ENCODE data around the gene SYT17.

Gene SYT17

DNA sequence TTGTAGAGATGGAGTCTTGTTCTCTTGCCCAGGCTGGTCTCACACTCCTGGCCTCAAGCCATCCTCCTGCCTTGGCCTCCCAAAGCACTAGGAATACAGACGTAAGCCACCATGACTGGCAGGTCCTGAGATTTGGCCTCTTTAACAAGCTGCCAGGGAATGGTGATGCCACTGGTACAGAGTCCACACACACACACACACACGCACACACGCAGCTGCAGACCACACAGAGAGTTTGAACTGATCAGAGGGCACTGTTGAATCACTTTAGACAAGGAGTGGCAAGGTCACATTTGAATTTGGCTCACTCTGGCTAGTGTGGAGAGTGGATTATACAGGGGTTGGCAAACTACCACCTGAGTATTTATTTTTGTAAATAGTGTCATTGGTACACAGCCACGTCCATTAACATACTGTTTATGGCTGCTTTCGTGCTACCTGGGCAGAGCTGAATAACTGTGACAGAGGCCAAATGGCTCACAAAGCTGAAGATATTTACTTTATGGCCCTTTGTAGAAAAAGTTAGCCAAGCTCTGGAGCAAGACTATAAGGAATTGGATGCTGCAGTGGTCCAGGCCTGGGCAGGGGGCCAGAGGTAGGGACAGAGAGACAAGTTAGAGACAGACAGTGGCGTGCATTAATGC lies 44.4 kb upstream of the SYT17 start:
- no peak overlapping the region for H2BK12ac ChIP-seq (ENCODE audit: low read length)
- H3K4me1 ChIP-seq (ENCODE audit: control insufficient read depth in 2 of 2, insufficient read depth in 1 of 2, low read depth in 1 of 2, low read length in 2 of 2), result no peaks in the 10 kb centered on the region
- no peak overlapping the region for H2BK5ac ChIP-seq (ENCODE audit: low read length)
- no peaks in the 10 kb centered on the region for H3K36me3 ChIP-seq (replicated peaks in 1 of 2; ENCODE audit: control insufficient read depth in 2 of 2, insufficient read depth in 2 of 2, low read length in 2 of 2)
- H3K4me3 ChIP-seq (ENCODE audit: low read length in 2 of 2), result peak overlapping the region in 1 of 2 donors; percentile 66
- no peak overlapping the region for H2BK15ac ChIP-seq (ENCODE audit: low read length)
- H3K14ac ChIP-seq (ENCODE audit: low read length), result no peak overlapping the region
- DNase-seq (ENCODE audit: low spot score), result no peak
- no peak overlapping the region for H2BK120ac ChIP-seq (ENCODE audit: low read depth, low read length)
- H3K23ac ChIP-seq (ENCODE audit: low read depth, low read length, poor library complexity), result no peak overlapping the region
- H4K8ac ChIP-seq (ENCODE audit: low read depth, low read length), result no peak overlapping the region
- H2AK5ac ChIP-seq (ENCODE audit: low read depth, low read length), result peak overlapping the region; percentile 22
- H3K9me3 ChIP-seq (replicated peaks in 1 of 2; ENCODE audit: control insufficient read depth in 2 of 2, insufficient read depth in 1 of 2, low read depth in 1 of 2, low read length in 2 of 2), result peaks cover 0 to 4% of the 10 kb centered on the region in 2 donors
- H3K9ac ChIP-seq (ENCODE audit: low read depth, low read length, poor library complexity), result no peak overlapping the region
- H3K27ac ChIP-seq (replicated peaks; ENCODE audit: low read length), result no peak overlapping the region
- no peak overlapping the region for H3K4ac ChIP-seq (ENCODE audit: low read length)
- no CpG with 5 or more reads among the region's 6 CpGs for WGBS, 2 donors (ENCODE audit: extremely low coverage in 2 of 2, insufficient read length in 2 of 2, insufficient replicate concordance in 1 of 2)
- no peak overlapping the region for H3K4me2 ChIP-seq (ENCODE audit: insufficient read depth, low read length, poor library complexity, severe bottlenecking)
- H3K27me3 ChIP-seq (ENCODE audit: control insufficient read depth in 3 of 3, insufficient read depth in 3 of 3, low read depth in 1 of 3, low read length in 3 of 3), result no peaks in the 10 kb centered on the region
- H3K79me1 ChIP-seq (ENCODE audit: low read depth, low read length), result no peaks in the 10 kb centered on the region
- H2AFZ ChIP-seq (ENCODE audit: low read length), result no peak overlapping the region
- peak overlapping the region; percentile 8 for H3K18ac ChIP-seq (ENCODE audit: low read length)
- H4K91ac ChIP-seq (ENCODE audit: low read depth, low read length, poor library complexity), result no peak overlapping the region

DNA sequence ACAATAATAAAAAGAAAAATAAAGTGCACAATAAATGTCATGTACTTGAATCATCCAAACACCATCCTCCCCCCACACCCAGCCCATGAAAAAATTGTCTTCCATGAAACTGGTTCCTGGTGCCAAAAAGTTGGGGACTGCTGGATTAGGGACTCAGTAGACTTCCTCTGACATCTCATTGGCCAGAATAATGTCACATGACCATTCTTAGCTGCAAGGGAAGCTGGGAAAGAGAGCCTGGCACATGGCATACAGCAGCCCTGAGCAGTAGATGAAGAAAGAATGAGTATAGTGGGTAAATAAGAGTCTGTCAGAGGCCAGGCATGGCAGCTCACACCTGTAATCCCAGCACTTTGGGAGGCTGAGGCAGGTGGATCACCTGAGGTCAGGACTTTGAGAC lies 41.7 kb upstream of the SYT17 start:
- Histone ChIP-seq H4K8ac (ENCODE audit: low read depth, low read length) (no peak overlapping the region), H3K18ac (ENCODE audit: low read length) (no peak overlapping the region), H3K27ac (replicated peaks; ENCODE audit: low read length) (no peak overlapping the region), H3K9ac (ENCODE audit: low read depth, low read length, poor library complexity) (no peak overlapping the region), H3K14ac (ENCODE audit: low read length) (no peak overlapping the region), H2BK15ac (ENCODE audit: low read length) (no peak overlapping the region), H3K9me3 (replicated peaks in 1 of 2; ENCODE audit: control insufficient read depth in 2 of 2, insufficient read depth in 1 of 2, low read depth in 1 of 2, low read length in 2 of 2) (peaks cover 0 to 4% of the 10 kb centered on the region in 2 donors), H2AK5ac (ENCODE audit: low read depth, low read length) (no peak overlapping the region), H2AFZ (ENCODE audit: low read length) (no peak overlapping the region), H3K36me3 (replicated peaks in 1 of 2; ENCODE audit: control insufficient read depth in 2 of 2, insufficient read depth in 2 of 2, low read length in 2 of 2) (no peaks in the 10 kb centered on the region), H4K91ac (ENCODE audit: low read depth, low read length, poor library complexity) (no peak overlapping the region), H2BK120ac (ENCODE audit: low read depth, low read length) (no peak overlapping the region), H2BK12ac (ENCODE audit: low read length) (no peak overlapping the region), H3K4me2 (ENCODE audit: insufficient read depth, low read length, poor library complexity, severe bottlenecking) (no peak overlapping the region), H3K4me1 (ENCODE audit: control insufficient read depth in 2 of 2, insufficient read depth in 1 of 2, low read depth in 1 of 2, low read length in 2 of 2) (peaks cover 0 to 9% of the 10 kb centered on the region in 2 donors), H3K79me1 (ENCODE audit: low read depth, low read length) (no peaks in the 10 kb centered on the region), H3K4me3 (ENCODE audit: low read length in 2 of 2) (no peak overlapping the region), H3K23ac (ENCODE audit: low read depth, low read length, poor library complexity) (no peak overlapping the region), H2BK5ac (ENCODE audit: low read length) (no peak overlapping the region), H3K4ac (ENCODE audit: low read length) (no peak overlapping the region), H3K27me3 (ENCODE audit: control insufficient read depth in 3 of 3, insufficient read depth in 3 of 3, low read depth in 1 of 3, low read length in 3 of 3) (no peaks in the 10 kb centered on the region)
- DNase-seq (ENCODE audit: low spot score), result no peak

DNA sequence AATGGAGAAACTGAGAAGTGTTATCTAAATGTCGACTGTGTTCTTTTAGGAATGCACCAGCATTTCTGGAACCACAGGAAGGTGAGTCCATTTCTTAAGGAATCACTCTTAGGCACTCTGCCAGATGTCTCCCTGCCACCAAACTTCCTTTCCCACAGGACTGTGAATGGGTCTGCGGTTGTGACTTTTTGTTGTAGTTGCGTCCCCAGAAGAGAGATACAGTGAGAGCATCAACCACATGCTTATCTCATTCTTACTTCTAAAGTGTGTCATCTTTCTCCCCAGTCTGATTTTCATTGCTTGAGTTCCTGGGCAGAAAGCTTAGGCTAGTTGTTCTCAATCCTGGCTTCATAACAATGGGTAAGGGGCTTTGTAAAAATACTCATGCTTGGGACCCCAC lies 40.8 kb upstream of the SYT17 start:
- Histone ChIP-seq H3K18ac (ENCODE audit: low read length) (no peak overlapping the region), H3K4ac (ENCODE audit: low read length) (no peak overlapping the region), H4K91ac (ENCODE audit: low read depth, low read length, poor library complexity) (no peak overlapping the region), H3K36me3 (replicated peaks in 1 of 2; ENCODE audit: control insufficient read depth in 2 of 2, insufficient read depth in 2 of 2, low read length in 2 of 2) (no peaks in the 10 kb centered on the region), H3K27me3 (ENCODE audit: control insufficient read depth in 3 of 3, insufficient read depth in 3 of 3, low read depth in 1 of 3, low read length in 3 of 3) (no peaks in the 10 kb centered on the region), H3K27ac (replicated peaks; ENCODE audit: low read length) (no peak overlapping the region), H2BK120ac (ENCODE audit: low read depth, low read length) (no peak overlapping the region), H2BK5ac (ENCODE audit: low read length) (no peak overlapping the region), H2AFZ (ENCODE audit: low read length) (no peak overlapping the region), H4K8ac (ENCODE audit: low read depth, low read length) (no peak overlapping the region), H3K4me1 (ENCODE audit: control insufficient read depth in 2 of 2, insufficient read depth in 1 of 2, low read depth in 1 of 2, low read length in 2 of 2) (peaks cover 0 to 13% of the 10 kb centered on the region in 2 donors), H3K79me1 (ENCODE audit: low read depth, low read length) (no peaks in the 10 kb centered on the region), H3K9ac (ENCODE audit: low read depth, low read length, poor library complexity) (no peak overlapping the region), H3K23ac (ENCODE audit: low read depth, low read length, poor library complexity) (no peak overlapping the region), H2AK5ac (ENCODE audit: low read depth, low read length) (no peak overlapping the region), H3K9me3 (replicated peaks in 1 of 2; ENCODE audit: control insufficient read depth in 2 of 2, insufficient read depth in 1 of 2, low read depth in 1 of 2, low read length in 2 of 2) (peaks cover 0 to 4% of the 10 kb centered on the region in 2 donors), H3K14ac (ENCODE audit: low read length) (no peak overlapping the region), H3K4me2 (ENCODE audit: insufficient read depth, low read length, poor library complexity, severe bottlenecking) (no peak overlapping the region), H3K4me3 (ENCODE audit: low read length in 2 of 2) (no peak overlapping the region), H2BK12ac (ENCODE audit: low read length) (no peak overlapping the region), H2BK15ac (ENCODE audit: low read length) (no peak overlapping the region)
- no CpG with 5 or more reads among the region's 3 CpGs for WGBS, 2 donors (ENCODE audit: extremely low coverage in 2 of 2, insufficient read length in 2 of 2, insufficient replicate concordance in 1 of 2)
- no peak for DNase-seq (ENCODE audit: low spot score)

DNA sequence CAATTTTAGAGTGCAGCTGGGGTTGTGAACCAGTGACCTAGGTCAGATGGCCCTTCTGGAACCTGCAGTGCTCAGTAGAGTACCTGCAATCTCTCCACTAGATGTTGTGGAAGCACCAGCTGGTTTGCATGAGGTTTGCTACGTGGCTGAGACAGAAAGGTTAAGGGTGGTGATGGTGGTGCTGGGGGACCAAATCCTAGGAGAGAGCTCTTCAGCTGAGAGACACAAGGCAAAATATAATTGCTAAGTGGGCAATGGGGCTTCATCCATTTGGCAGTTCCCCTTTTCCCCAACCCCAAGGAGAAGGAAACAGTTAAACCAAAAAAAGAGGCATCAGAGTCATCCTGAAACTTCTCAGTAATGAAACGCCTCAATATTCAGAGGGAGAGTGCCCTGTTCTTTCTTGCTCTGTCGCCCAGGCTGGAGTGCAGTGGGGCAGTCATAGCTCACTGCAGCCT lies 40.3 kb upstream of the SYT17 start:
- no peak overlapping the region for H3K14ac ChIP-seq (ENCODE audit: low read length)
- no peak overlapping the region for H2BK120ac ChIP-seq (ENCODE audit: low read depth, low read length)
- H3K9ac ChIP-seq (ENCODE audit: low read depth, low read length, poor library complexity), result no peak overlapping the region
- no peak overlapping the region for H3K23ac ChIP-seq (ENCODE audit: low read depth, low read length, poor library complexity)
- WGBS, 2 donors (ENCODE audit: extremely low coverage in 2 of 2, insufficient read length in 2 of 2, insufficient replicate concordance in 1 of 2), result no CpG with 5 or more reads among the region's 3 CpGs
- H3K4me2 ChIP-seq (ENCODE audit: insufficient read depth, low read length, poor library complexity, severe bottlenecking), result no peak overlapping the region
- no peak overlapping the region for H2BK12ac ChIP-seq (ENCODE audit: low read length)
- no peak overlapping the region for H2BK15ac ChIP-seq (ENCODE audit: low read length)
- H3K79me1 ChIP-seq (ENCODE audit: low read depth, low read length), result no peaks in the 10 kb centered on the region
- no peak overlapping the region for H3K4me3 ChIP-seq (ENCODE audit: low read length in 2 of 2)
- H4K91ac ChIP-seq (ENCODE audit: low read depth, low read length, poor library complexity), result no peak overlapping the region
- no peak overlapping the region for H2BK5ac ChIP-seq (ENCODE audit: low read length)
- H3K18ac ChIP-seq (ENCODE audit: low read length), result no peak overlapping the region
- no peak overlapping the region for H3K4ac ChIP-seq (ENCODE audit: low read length)
- H4K8ac ChIP-seq (ENCODE audit: low read depth, low read length), result no peak overlapping the region
- H3K27ac ChIP-seq (replicated peaks; ENCODE audit: low read length), result no peak overlapping the region
- no peak for DNase-seq (ENCODE audit: low spot score)
- peaks cover 0 to 13% of the 10 kb centered on the region in 2 donors for H3K4me1 ChIP-seq (ENCODE audit: control insufficient read depth in 2 of 2, insufficient read depth in 1 of 2, low read depth in 1 of 2, low read length in 2 of 2)
- H3K36me3 ChIP-seq (replicated peaks in 1 of 2; ENCODE audit: control insufficient read depth in 2 of 2, insufficient read depth in 2 of 2, low read length in 2 of 2), result no peaks in the 10 kb centered on the region
- H3K9me3 ChIP-seq (replicated peaks in 1 of 2; ENCODE audit: control insufficient read depth in 2 of 2, insufficient read depth in 1 of 2, low read depth in 1 of 2, low read length in 2 of 2), result peaks cover 0 to 4% of the 10 kb centered on the region in 2 donors
- no peaks in the 10 kb centered on the region for H3K27me3 ChIP-seq (ENCODE audit: control insufficient read depth in 3 of 3, insufficient read depth in 3 of 3, low read depth in 1 of 3, low read length in 3 of 3)
- H2AFZ ChIP-seq (ENCODE audit: low read length), result no peak overlapping the region
- H2AK5ac ChIP-seq (ENCODE audit: low read depth, low read length), result no peak overlapping the region
